ENCODE measurements around the gene COL15A1. TPM values are rescaled to one million over a fixed set of nuclear protein-coding genes. Genes with fewer than 3 reads are reported as not detected.

The COL15A1 gene
- polyA plus RNA-seq, 1 donor, result 19.7 TPM

DNA sequence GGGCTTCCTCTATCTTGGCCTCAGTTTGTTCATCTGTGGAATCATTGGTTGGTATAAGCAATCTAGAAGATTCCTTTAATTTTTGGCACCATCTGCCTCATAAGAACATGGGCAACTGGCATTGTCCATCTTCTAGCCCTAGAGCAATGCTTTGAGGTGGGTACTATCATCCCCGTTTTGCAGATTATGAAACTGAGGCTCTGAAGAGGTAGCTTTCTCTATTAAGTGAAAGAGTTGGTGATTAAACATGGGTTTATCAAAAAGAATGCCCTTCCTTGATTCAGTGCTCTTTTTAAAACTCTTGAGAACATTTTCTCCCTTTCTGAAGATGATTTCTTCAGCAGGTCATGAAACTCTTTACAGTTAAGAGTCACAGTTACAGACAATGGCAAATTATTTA lies 118.8 kb downstream of the COL15A1 start:
- no CpG with 5 or more reads among the region's 1 CpG for WGBS (ENCODE audit: insufficient coverage, low lambda C conversion rate)
- Histone ChIP-seq H3K4me3 (ENCODE audit: low read length) (no peak overlapping the region), H3K36me3 (ENCODE audit: control insufficient read depth, insufficient read depth, low read length) (no peaks in the 10 kb centered on the region), H3K4me1 (ENCODE audit: control insufficient read depth, insufficient read depth, low read length) (peaks cover 4% of the 10 kb centered on the region), H3K9me3 (ENCODE audit: control insufficient read depth, low read depth, low read length) (no peaks in the 10 kb centered on the region), H3K27me3 (ENCODE audit: control insufficient read depth, insufficient read depth, low read length) (no peaks in the 10 kb centered on the region), H3K27ac (ENCODE audit: low read length) (no peak overlapping the region)
- DNase-seq, result no peak

DNA sequence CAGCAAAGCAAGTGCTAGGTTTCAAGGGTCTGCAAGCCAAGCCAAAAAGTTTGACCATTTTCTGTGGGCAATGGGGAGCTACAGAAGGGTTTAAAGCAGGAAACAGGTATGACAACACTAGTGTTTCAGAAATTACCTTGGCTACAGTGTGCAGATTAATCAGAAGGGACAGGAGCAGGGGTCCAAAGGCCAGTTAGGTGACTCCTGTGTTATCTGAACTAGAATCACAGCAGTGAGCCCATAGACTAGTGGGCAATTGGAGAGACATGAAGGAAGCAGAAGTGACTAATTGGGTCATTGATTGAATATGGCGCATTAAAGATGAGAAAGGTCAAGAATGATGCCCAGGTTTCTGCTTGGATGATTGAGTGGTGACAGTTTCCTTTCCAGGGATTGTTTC lies 119.8 kb downstream of the COL15A1 start:
- Histone ChIP-seq H3K27ac (ENCODE audit: low read length) (no peak overlapping the region), H3K4me1 (ENCODE audit: control insufficient read depth, insufficient read depth, low read length) (peaks cover 4% of the 10 kb centered on the region), H3K27me3 (ENCODE audit: control insufficient read depth, insufficient read depth, low read length) (no peaks in the 10 kb centered on the region), H3K9me3 (ENCODE audit: control insufficient read depth, low read depth, low read length) (no peaks in the 10 kb centered on the region), H3K36me3 (ENCODE audit: control insufficient read depth, insufficient read depth, low read length) (no peaks in the 10 kb centered on the region), H3K4me3 (ENCODE audit: low read length) (no peak overlapping the region)
- DNase-seq, result peak in 1 of 2 donors; percentile 58
- no CpG with 5 or more reads among the region's 1 CpG for WGBS (ENCODE audit: insufficient coverage, low lambda C conversion rate)

DNA sequence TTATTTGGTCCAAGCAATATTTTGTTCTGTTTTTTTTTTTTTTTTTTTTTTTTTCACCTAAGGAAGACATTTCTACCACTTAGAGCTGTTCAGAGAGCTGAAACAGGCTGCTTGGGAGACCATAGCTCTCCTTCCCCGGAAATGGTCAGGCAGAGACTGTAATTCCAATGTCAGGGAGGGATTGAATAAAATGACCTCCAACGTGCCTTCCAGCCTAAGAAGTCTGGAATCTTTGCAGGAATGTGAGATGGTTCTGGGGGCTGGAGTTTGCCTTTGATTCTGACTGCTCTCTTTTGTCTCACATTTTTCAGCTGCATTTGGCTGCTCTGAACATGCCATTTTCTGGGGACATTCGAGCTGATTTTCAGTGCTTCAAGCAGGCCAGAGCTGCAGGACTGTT lies 122.9 kb downstream of the COL15A1 start:
- H3K4me3 ChIP-seq (ENCODE audit: low read length), result no peak overlapping the region
- no peaks in the 10 kb centered on the region for H3K36me3 ChIP-seq (ENCODE audit: control insufficient read depth, insufficient read depth, low read length)
- H3K9me3 ChIP-seq (ENCODE audit: control insufficient read depth, low read depth, low read length), result no peaks in the 10 kb centered on the region
- WGBS (ENCODE audit: insufficient coverage, low lambda C conversion rate), result no CpG with 5 or more reads among the region's 3 CpGs
- peaks cover 4% of the 10 kb centered on the region for H3K4me1 ChIP-seq (ENCODE audit: control insufficient read depth, insufficient read depth, low read length)
- no peak overlapping the region for H3K27ac ChIP-seq (ENCODE audit: low read length)
- H3K27me3 ChIP-seq (ENCODE audit: control insufficient read depth, insufficient read depth, low read length), result no peaks in the 10 kb centered on the region
- no peak for DNase-seq

DNA sequence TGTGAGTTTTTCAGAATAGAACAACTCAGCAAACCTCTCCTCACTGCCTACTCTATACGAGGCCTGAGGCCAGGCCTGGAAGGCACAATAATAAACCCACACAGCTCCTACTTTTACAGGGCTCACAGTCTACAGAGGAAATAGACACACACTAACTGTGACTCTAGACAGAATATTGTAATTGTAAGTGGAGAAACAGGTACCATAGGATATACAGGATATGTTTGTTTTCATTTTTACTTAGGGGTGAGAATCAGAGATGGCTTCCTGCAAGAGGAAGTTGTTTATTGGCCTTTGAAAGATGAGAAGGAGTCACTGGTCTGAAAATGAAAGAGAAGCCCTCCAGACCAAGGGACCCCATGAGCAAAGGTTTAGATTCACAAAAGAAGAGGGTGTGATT lies 125.4 kb downstream of the COL15A1 start:
- H3K27me3 ChIP-seq (ENCODE audit: control insufficient read depth, insufficient read depth, low read length), result no peaks in the 10 kb centered on the region
- no peaks in the 10 kb centered on the region for H3K9me3 ChIP-seq (ENCODE audit: control insufficient read depth, low read depth, low read length)
- no peaks in the 10 kb centered on the region for H3K36me3 ChIP-seq (ENCODE audit: control insufficient read depth, insufficient read depth, low read length)
- DNase-seq, result no peak
- H3K4me3 ChIP-seq (ENCODE audit: low read length), result no peak overlapping the region
- no peaks in the 10 kb centered on the region for H3K4me1 ChIP-seq (ENCODE audit: control insufficient read depth, insufficient read depth, low read length)
- no CpG with 5 or more reads among the region's 1 CpG for WGBS (ENCODE audit: insufficient coverage, low lambda C conversion rate)
- H3K27ac ChIP-seq (ENCODE audit: low read length), result no peak overlapping the region

DNA sequence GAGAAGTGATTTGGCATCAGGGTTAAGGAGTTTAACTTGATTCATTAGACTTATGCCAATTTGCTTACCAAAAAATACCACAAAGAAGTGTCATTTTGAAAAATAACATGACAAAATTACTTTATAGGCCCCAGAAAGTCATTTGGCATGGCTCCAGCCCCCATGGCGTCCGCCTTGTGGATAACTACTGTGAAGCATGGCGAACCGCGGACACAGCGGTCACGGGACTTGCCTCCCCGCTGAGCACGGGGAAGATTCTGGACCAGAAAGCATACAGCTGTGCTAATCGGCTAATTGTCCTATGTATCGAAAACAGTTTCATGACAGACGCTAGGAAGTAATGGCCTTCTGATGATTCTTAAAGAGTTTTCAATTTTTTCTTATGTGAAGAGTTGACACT lies 125.8 kb downstream of the COL15A1 start:
- Histone ChIP-seq H3K27me3 (ENCODE audit: control insufficient read depth, insufficient read depth, low read length) (no peaks in the 10 kb centered on the region), H3K4me3 (ENCODE audit: low read length) (no peak overlapping the region), H3K27ac (ENCODE audit: low read length) (no peak overlapping the region), H3K4me1 (ENCODE audit: control insufficient read depth, insufficient read depth, low read length) (no peaks in the 10 kb centered on the region), H3K9me3 (ENCODE audit: control insufficient read depth, low read depth, low read length) (no peaks in the 10 kb centered on the region), H3K36me3 (ENCODE audit: control insufficient read depth, insufficient read depth, low read length) (no peaks in the 10 kb centered on the region)
- 94% methylated on average over 8 of the region's 12 CpGs for WGBS (ENCODE audit: insufficient coverage, low lambda C conversion rate)
- DNase-seq, result no peak

DNA sequence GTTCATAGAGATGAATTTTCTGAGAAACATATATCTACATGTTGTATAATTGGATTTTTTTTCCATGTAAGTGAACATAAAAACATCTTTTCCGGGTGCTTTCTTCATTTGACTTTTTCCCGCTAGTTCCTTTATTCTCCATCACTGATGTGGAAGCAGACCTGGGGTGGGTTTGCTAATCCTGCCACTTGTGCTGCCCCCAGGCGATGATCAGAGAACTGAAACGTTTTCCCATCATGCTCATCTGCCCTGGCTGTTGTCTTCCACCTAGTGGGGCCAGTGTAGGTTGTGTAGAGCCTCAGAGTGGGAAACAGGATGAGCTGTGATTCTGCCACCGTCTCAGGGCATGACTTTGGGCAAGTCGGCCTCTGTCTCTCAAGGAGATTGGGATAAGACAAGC lies 127.0 kb downstream of the COL15A1 start:
- no peak for DNase-seq
- Histone ChIP-seq H3K27ac (ENCODE audit: low read length) (no peak overlapping the region), H3K36me3 (ENCODE audit: control insufficient read depth, insufficient read depth, low read length) (no peaks in the 10 kb centered on the region), H3K27me3 (ENCODE audit: control insufficient read depth, insufficient read depth, low read length) (no peaks in the 10 kb centered on the region), H3K4me3 (ENCODE audit: low read length) (no peak overlapping the region), H3K9me3 (ENCODE audit: control insufficient read depth, low read depth, low read length) (no peaks in the 10 kb centered on the region), H3K4me1 (ENCODE audit: control insufficient read depth, insufficient read depth, low read length) (no peaks in the 10 kb centered on the region)
- 80% methylated on average over 1 of the region's 6 CpGs for WGBS (ENCODE audit: insufficient coverage, low lambda C conversion rate)

DNA sequence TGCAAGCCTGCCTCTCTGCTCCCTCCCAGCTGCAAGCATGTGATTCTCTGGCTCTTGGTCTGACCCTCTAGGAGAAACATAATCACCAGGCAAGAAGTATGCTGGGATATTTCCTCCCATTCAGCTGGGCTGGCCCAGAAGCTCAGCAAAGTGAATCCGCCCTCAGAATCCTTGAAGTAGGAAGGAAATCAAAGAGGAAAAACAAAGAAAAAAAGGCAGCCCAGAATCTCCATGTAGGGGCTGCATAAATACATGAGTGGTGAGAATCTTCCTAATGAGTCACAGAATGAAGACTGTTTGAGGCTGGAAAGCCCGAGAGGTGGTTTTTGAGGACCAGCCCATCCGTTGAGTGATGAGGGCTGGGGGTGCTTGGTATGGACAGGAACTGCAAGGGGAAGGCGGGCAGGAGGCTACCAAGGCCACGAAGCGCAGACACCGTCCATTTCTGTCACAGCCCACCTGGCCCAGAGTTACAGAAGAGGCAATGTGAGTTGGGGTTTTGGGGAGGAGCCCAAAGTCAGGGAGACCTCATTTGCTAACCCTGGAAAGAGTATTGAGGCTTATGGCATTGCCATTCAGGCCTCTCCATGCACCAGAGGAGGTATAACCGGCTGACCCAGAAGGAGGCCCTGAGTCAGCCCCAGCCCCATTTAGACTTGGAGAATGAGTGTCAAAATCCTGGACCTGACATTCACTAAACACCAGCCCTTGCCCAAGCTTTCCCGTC lies 127.8 kb downstream of the COL15A1 start:
- Histone ChIP-seq H3K9me3 (ENCODE audit: control insufficient read depth, low read depth, low read length) (no peaks in the 10 kb centered on the region), H3K27ac (ENCODE audit: low read length) (no peak overlapping the region), H3K36me3 (ENCODE audit: control insufficient read depth, insufficient read depth, low read length) (no peaks in the 10 kb centered on the region), H3K4me3 (ENCODE audit: low read length) (no peak overlapping the region), H3K4me1 (ENCODE audit: control insufficient read depth, insufficient read depth, low read length) (no peaks in the 10 kb centered on the region), H3K27me3 (ENCODE audit: control insufficient read depth, insufficient read depth, low read length) (no peaks in the 10 kb centered on the region)
- no CpG with 5 or more reads among the region's 9 CpGs for WGBS (ENCODE audit: insufficient coverage, low lambda C conversion rate)
- DNase-seq, result no peak

DNA sequence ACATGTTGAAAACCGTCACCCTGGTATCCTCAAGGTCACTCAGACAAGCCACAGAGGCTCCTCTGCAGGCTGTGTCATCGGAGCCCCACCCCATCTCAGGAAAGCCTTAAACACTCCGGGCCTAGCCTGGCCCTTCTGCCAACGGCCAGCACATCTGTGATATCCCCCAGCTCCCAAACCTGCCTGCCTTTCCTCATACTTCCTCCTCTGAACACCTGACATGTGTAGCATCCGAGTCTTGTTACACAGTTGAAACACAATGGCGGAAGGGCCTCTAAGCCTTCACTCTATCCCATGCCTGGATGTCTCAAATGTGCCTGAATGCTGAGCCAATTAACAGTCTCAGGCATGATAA lies 128.3 kb downstream of the COL15A1 start:
- WGBS (ENCODE audit: insufficient coverage, low lambda C conversion rate), result no CpG with 5 or more reads among the region's 6 CpGs
- DNase-seq, result no peak
- no peak overlapping the region for H3K27ac ChIP-seq (ENCODE audit: low read length)
- H3K27me3 ChIP-seq (ENCODE audit: control insufficient read depth, insufficient read depth, low read length), result no peaks in the 10 kb centered on the region
- no peaks in the 10 kb centered on the region for H3K4me1 ChIP-seq (ENCODE audit: control insufficient read depth, insufficient read depth, low read length)
- H3K4me3 ChIP-seq (ENCODE audit: low read length), result no peak overlapping the region
- H3K9me3 ChIP-seq (ENCODE audit: control insufficient read depth, low read depth, low read length), result no peaks in the 10 kb centered on the region
- H3K36me3 ChIP-seq (ENCODE audit: control insufficient read depth, insufficient read depth, low read length), result no peaks in the 10 kb centered on the region

DNA sequence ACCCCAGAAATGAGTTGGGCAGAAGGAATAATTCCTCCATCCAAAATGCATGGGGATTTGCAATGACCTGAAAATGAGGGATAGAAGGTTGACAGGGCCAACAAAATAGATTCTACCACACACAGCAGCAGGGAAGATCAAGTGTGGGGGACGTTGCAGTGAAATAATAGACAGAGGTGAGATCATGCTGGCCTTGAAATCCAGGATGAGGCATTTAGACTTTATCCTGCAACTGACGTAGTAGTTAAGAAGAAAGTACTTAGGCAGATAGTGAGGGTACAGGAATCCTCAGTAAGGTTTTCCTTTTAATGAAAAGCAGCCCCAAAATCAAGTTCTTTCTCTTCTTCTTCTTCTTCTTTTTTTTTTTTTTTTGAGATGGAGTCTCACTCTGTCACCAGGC lies 129.6 kb downstream of the COL15A1 start:
- no peaks in the 10 kb centered on the region for H3K27me3 ChIP-seq (ENCODE audit: control insufficient read depth, insufficient read depth, low read length)
- no peak overlapping the region for H3K4me3 ChIP-seq (ENCODE audit: low read length)
- no peak for DNase-seq
- no peaks in the 10 kb centered on the region for H3K9me3 ChIP-seq (ENCODE audit: control insufficient read depth, low read depth, low read length)
- no peaks in the 10 kb centered on the region for H3K36me3 ChIP-seq (ENCODE audit: control insufficient read depth, insufficient read depth, low read length)
- H3K4me1 ChIP-seq (ENCODE audit: control insufficient read depth, insufficient read depth, low read length), result no peaks in the 10 kb centered on the region
- WGBS (ENCODE audit: insufficient coverage, low lambda C conversion rate), result no CpG with 5 or more reads among the region's 2 CpGs
- H3K27ac ChIP-seq (ENCODE audit: low read length), result no peak overlapping the region

DNA sequence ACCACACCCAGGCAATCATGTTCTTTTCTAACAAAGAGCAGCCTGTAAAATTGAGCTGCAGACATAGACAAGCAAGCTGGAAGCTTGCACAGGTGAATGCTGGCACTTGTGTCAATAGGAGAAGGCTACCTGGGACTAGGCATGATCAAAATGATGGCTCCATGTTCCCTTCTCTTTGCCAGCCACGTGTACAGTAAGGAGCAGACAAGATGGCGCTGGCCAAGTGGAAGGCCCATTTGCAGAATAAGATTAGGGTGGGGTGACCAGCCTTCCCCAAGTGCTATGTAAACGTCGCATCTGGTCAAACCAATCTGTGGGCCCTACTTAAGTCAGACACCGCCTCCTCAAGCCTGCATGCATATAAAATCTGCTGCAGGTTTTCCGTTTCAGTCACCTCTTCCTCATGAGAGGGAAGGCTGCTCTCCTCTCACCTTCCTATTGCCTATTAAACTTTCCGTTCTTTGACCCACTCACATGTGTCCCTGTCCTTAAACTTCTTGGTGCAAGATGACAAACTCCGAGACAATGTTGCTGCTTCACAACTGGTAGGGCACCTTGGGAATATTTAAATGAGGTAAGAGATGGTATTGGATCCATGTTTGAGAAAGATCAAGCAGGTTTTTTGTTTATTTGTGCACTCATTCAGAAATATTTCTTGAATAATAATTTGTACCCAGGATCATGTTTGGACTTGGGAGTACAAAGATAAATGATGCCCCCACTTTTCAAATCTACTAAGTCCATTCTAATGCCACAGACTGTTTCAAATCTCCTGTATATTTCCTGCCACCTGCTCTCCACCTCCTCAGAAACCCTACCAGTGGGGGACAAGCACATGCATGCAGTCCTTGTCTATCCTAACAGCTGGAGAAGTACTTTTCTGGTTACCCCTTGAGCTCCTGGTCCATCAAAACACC lies 130.5 kb downstream of the COL15A1 start:
- WGBS (ENCODE audit: insufficient coverage, low lambda C conversion rate), result 43% methylated on average over 1 of the region's 8 CpGs
- H3K4me1 ChIP-seq (ENCODE audit: control insufficient read depth, insufficient read depth, low read length), result no peaks in the 10 kb centered on the region

More for the DNA sequence above, 130.5 kb downstream of the COL15A1 start:
- Histone ChIP-seq H3K27ac (ENCODE audit: low read length) (no peak overlapping the region), H3K4me3 (ENCODE audit: low read length) (no peak overlapping the region), H3K9me3 (ENCODE audit: control insufficient read depth, low read depth, low read length) (no peaks in the 10 kb centered on the region), H3K27me3 (ENCODE audit: control insufficient read depth, insufficient read depth, low read length) (no peaks in the 10 kb centered on the region), H3K36me3 (ENCODE audit: control insufficient read depth, insufficient read depth, low read length) (no peaks in the 10 kb centered on the region)
- DNase-seq, result no peak

Data from large intestine (tissue), 3 donors.